Measurements from ENCODE around the gene LHX8. TPM values are rescaled to one million over a fixed set of nuclear protein-coding genes. Genes with fewer than 3 reads are reported as not detected.
"Not testable (repeated sequence)": the region's sequence is repeated elsewhere in the genome, so short reads cannot be mapped to it uniquely, and the experiment has no call there.

LHX8 gene
- polyA plus RNA-seq, 3 donors: not detected

DNA sequence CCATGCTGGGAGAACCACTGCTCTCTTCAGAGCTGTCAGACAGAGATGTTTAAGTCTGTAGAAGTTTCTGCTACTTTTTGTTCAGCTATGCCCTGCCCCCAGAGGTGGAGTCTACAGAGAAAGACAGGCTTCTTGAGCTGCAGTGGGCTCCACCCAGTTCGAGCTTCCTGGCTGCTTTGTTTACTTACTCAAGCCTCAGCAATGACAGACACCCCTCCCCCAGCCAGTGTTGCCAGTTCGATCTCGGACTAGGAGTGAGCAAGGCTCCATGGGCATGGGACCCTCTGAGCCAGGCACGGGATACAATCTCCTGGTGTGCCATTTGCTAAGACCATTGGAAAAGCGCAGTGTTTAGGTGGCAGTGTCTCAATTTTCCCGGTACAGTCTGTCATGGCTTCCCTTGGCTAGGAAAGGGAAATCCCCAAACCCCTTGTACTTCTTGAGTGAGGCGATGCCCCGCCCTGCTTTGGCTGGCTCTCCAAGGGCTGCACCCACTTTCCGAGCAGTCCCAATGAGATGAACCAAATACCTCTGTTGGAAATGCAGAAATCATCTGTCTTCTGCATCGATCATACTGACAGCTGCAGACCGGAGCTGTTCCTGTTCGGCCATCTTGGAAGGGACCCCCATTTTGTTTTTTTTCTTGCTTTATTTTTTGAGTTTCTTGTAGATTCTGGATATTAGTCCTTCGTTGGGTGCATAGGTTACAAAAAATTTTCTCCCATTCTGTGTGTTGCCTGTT is 47.2 kb downstream of the LHX8 start:
- H3K27ac ChIP-seq (ENCODE audit: low read depth, low read length): not testable (repeated sequence)
- 82 to 86% (median 85%) methylated on average over 13 of the region's 13 CpGs for WGBS, 3 donors

- H3K27ac ChIP-seq (ENCODE audit: low read depth, low read length): no peak overlapping the region
- WGBS, 3 donors: 51 to 59% (median 56%) methylated on average over 1 of the region's 1 CpG
Measured at GRCh38 chr1:75188892-75189291, 54.7 kb downstream of the LHX8 start.

GRCh38 chr1:75198163-75198562 is 64.0 kb downstream of the LHX8 start:
- no peak overlapping the region for H3K27ac ChIP-seq (ENCODE audit: low read depth, low read length)
- WGBS, 3 donors: 57 to 71% (median 63%) methylated on average over 1 of the region's 1 CpG

DNA sequence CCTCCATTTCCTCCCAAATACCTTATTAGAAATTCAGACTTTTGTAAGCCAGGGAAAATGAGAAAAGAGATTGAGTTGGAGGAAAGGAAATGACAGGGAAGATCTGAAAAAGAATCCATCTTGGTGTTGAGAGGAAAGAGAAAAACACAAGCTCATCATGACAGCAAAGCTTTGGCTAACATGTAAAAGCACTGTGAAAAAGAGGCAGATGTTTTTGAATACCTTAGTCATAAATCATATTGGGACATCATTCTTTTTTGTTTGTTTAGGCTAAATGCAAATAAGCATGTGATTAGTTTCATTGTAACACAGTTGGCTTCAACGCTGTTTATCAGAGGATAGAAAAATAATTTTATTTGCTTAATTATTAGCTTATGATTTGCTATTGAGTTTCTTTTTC is 64.6 kb downstream of the LHX8 start:
- WGBS, 3 donors: 23 to 87% (median 84%) methylated on average over 1 of the region's 1 CpG

DNA sequence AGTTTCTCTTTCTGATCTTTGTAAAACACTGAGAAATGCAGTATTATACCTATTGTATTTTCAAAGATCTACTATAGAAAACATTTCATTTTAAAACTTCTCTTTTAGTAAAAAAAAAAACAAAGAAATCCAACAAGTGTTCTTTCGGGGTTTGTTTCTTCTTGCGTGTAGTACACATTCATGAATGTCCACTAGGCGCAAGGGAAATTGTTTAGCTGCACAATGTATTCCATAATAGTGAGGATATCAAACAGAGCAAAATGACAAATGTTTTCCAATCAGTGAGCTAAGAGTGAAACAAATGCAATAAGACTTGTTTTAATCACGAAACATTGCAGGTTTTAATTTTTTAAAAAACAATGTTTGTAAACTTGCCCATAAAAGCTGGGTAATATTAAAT is 68.6 kb downstream of the LHX8 start:
- no peak overlapping the region for H3K27ac ChIP-seq (ENCODE audit: low read depth, low read length)
- WGBS, 3 donors: 83 to 92% (median 88%) methylated on average over 4 of the region's 4 CpGs

More for the DNA sequence above, 64.6 kb downstream of the LHX8 start:
- H3K27ac ChIP-seq (ENCODE audit: low read depth, low read length): no peak overlapping the region

DNA sequence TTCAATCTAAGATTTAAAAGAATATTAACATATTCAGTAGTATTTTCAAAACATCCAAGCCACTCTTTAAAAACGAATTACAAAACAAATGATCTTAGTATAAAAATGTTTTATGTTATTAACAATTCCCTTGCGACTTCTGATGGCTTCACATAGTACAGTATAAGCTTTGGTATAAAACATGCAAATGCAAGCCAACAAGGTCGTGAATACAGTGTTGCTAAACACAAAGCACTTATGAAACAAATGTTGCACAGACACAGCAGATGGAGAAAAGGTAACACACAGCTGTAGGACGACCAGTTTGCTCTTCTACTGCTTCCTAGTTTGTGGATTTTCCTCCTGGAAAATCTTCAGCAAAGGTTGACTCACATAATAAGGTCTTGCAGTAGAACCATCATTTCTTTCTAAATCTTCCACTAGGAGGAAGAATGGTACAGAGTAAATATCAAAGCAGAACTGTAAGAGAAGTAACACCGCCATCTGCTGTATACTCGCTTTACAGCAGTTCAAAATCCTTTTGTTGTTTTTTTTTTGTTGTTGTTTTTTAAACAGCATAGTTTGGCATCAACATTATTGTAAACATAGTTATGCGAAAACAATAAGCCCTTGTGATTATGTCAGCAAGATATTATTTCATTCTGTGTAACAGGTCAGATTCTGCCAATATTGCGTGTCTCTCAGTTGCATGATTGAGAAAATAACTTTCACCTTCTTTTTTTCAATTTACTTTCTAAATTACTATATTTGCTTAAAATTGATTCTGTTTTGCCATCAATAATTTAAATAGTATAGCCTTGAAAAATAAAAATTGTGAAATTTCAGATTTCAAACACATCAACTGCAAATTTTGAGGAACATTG is 69.5 kb downstream of the LHX8 start:
- 21 to 26% (median 24%) methylated on average over 8 of the region's 8 CpGs for WGBS, 3 donors
- H3K27ac ChIP-seq (ENCODE audit: low read depth, low read length): no peak overlapping the region

- H3K27ac ChIP-seq (ENCODE audit: low read depth, low read length): no peak overlapping the region
Measured at GRCh38 chr1:75208862-75209261, 74.7 kb downstream of the LHX8 start.
